ENCODE results near the gene TACR1.

Gene TACR1

DNA sequence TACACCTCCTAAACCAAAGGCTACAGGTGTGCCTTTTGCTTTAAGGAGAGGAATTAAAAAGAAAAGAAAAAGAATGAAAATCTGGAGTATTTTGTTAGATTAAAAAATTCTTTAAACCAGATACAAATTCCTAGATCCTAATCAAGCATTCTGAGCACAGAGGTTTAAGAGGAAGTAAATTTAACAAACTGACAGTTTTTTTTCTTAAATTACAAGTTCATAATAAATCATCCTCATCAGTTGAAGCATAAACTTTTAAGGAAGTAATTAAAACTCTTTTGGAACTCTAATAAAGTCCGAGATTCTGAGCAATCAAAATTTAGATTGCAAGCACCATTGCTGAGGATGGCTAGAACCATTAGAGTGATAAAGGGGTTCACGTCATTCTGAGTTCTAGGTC is 165.8 kb downstream of the TACR1 start:
- DNase-seq (ENCODE audit: extremely low read depth, low read depth) = no peak

DNA sequence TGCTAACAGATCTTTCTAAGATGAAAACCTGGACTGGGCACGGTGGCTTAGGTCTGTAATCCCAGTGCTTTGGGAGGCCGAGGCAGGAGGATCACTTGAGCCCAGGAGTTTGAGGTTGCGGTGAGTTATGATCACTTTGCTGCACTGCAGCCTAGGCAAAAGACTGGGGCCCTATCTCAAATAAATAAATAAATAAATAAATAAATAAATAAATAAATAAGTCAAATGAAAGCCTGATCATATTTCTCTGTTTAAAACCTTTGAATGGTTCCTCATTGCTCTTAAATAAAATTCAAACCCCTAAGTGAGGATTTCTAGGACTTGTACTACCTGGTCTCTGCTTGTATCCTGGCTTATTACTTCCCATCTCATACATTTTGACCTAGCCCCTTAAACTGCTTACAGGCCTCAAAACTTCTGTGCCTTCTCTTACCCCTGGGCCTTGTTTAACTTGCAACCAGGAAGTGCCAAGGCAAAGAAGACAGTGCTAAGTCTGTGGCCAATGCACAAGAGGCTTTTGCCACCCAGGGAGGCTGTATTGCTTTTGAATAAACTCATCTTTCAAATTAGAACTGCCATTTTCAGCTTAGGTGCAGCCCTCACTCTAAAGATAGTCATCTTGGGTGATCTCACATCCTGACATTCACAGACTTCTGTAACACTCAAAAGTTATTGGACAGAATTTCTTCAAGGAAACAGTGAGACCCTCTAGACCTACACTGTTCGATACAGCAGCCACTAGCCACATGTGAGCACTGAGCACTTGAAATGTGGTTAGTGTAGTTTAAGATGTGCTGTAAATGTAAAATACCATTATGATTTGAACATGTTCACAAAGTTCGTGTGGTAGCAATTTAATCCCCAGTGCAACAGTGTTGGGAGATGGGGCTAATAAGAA is 167.2 kb downstream of the TACR1 start:
- DNase-seq (ENCODE audit: extremely low read depth, low read depth) = no peak
- TF ChIP-seq CTCF (IDR thresholded peaks at IDR 0.05; ENCODE audit: low read depth, low read length) = no peak

More for the DNA sequence above, 165.8 kb downstream of the TACR1 start:
- TF ChIP-seq CTCF (IDR thresholded peaks at IDR 0.05; ENCODE audit: low read depth, low read length) = no peak

- DNase-seq (ENCODE audit: extremely low read depth, low read depth) = no peak
- TF ChIP-seq CTCF (IDR thresholded peaks at IDR 0.05; ENCODE audit: low read depth, low read length) = no peak
Measured at GRCh38 chr2:75031171-75031570, 168.1 kb downstream of the TACR1 start.

DNA sequence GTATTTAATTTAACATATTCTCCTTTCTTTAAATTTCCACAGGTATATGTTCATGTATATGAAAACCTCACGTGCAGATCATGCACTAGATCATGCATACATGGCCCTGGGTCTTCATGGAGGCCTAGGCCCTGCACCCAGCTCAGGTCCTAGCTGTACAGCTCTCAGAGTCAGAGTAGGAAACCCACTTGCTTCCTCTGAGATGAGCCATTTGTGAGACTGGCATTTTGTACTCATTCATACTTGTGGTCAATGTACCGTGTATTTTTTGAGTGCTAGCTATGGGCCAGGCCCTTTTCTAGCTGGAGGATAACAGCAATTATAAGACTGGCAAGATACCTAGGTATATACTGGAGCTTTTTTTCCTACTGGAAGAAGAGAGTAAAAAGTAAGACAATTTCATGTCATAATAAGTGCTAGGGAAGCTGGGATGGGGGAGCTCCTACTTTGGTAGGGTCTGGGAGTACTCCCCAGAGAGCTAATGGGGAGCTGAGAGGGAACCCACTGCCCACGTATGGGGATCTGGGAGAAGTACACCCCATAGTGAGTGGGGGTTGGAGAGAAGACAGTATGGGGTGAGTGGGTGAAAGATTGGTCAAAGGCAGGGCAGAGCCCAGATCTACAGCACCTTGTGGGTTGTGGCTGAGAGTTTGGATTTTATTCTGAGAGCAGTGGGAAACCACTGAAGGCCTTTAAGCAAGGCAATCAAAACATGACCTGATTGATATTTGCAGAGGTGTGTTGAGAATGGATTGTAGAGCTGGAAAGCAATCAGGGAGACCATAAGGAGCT is 168.9 kb downstream of the TACR1 start:
- DNase-seq (ENCODE audit: extremely low read depth, low read depth) = no peak
- TF ChIP-seq CTCF (IDR thresholded peaks at IDR 0.05; ENCODE audit: low read depth, low read length) = no peak

- DNase-seq (ENCODE audit: extremely low read depth, low read depth) = no peak
- no peak for TF ChIP-seq CTCF (IDR thresholded peaks at IDR 0.05; ENCODE audit: low read depth, low read length)
Measured at GRCh38 chr2:75027886-75028285, 171.4 kb downstream of the TACR1 start.

- DNase-seq (ENCODE audit: extremely low read depth, low read depth) = no peak
- no peak for TF ChIP-seq CTCF (IDR thresholded peaks at IDR 0.05; ENCODE audit: low read depth, low read length)
Measured at GRCh38 chr2:75025633-75026380, 173.5 kb downstream of the TACR1 start.
